ENCODE measurements around the gene ALDOA.
A peak's percentile ranks its signal among the peaks of the same experiment; 100 is the strongest.

ALDOA gene

DNA sequence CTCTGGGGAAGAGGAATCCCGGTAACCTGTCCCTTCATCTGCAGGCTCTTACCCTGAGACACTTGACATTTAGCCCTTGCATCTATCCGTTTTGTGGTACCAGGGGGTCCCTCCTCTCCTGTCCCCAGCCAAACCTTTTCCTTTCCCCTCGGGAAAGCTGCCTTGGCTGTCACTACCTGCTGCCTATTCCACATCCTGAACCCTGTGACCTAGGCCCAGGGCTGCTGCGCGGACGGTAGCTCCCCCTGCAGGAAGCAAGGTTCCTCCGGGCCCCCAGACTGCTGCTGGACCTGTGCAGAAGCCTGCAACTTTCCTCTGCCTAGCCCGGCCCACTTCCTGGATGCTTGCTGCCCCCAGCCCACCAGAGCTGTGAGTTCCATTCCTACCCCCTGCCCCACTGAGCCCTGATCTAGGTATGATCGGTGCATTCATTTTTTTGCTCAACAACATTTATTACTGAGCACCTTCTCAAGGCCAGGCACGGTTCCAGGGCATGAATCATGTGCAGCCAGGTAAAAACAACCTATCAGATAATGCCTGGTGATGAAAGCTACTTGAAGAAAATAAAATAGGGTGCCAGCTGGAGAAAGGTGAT is 10.5 kb upstream of the ALDOA start:
- TF ChIP-seq RAD21 (IDR thresholded peaks at IDR 0.05; ENCODE audit: low read depth), result peak; percentile 33; the same call in 1 of the 2 replicates
- TF ChIP-seq EGR1 (IDR thresholded peaks at IDR 0.05), result no peak
- TF ChIP-seq TEAD4 (IDR thresholded peaks at IDR 0.05), result no peak

DNA sequence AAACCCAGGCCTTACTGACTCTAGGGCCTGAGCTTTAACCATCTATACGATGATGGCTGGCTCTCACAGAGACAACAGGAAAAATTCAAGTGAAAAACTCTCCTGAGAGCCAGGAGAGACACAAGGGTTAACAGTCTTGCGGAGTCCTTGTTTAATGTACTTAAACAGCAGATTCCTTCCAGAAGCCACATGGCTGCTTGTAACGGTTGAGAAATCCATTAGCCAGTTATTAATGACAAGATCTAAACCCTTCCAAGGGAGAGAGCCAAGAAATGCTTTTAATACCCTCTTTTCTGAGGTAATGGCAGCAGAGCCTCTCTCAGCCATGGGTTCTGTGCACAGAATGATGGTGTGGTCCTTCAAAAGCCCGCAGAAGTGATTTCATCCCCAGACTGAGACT is 5.2 kb upstream of the ALDOA start:
- TF ChIP-seq NFIC (IDR thresholded peaks at IDR 0.05), result no peak
- no peak for TF ChIP-seq TCF12 (IDR thresholded peaks at IDR 0.05; ENCODE audit: low read depth)
- no peak for TF ChIP-seq YY1 (IDR thresholded peaks at IDR 0.05; ENCODE audit: low read depth)
- TF ChIP-seq, protein P1, sequence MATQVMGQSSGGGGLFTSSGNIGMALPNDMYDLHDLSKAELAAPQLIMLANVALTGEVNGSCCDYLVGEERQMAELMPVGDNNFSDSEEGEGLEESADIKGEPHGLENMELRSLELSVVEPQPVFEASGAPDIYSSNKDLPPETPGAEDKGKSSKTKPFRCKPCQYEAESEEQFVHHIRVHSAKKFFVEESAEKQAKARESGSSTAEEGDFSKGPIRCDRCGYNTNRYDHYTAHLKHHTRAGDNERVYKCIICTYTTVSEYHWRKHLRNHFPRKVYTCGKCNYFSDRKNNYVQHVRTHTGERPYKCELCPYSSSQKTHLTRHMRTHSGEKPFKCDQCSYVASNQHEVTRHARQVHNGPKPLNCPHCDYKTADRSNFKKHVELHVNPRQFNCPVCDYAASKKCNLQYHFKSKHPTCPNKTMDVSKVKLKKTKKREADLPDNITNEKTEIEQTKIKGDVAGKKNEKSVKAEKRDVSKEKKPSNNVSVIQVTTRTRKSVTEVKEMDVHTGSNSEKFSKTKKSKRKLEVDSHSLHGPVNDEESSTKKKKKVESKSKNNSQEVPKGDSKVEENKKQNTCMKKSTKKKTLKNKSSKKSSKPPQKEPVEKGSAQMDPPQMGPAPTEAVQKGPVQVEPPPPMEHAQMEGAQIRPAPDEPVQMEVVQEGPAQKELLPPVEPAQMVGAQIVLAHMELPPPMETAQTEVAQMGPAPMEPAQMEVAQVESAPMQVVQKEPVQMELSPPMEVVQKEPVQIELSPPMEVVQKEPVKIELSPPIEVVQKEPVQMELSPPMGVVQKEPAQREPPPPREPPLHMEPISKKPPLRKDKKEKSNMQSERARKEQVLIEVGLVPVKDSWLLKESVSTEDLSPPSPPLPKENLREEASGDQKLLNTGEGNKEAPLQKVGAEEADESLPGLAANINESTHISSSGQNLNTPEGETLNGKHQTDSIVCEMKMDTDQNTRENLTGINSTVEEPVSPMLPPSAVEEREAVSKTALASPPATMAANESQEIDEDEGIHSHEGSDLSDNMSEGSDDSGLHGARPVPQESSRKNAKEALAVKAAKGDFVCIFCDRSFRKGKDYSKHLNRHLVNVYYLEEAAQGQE (IDR thresholded peaks at IDR 0.05; ENCODE audit: low read depth), result no peak
- TF ChIP-seq TAF1 (IDR thresholded peaks at IDR 0.05; ENCODE audit: low read depth), result no peak
- TF ChIP-seq, protein P2, sequence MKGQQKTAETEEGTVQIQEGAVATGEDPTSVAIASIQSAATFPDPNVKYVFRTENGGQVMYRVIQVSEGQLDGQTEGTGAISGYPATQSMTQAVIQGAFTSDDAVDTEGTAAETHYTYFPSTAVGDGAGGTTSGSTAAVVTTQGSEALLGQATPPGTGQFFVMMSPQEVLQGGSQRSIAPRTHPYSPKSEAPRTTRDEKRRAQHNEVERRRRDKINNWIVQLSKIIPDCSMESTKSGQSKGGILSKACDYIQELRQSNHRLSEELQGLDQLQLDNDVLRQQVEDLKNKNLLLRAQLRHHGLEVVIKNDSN (IDR thresholded peaks at IDR 0.05), result no peak
- TF ChIP-seq EGR1 (IDR thresholded peaks at IDR 0.05), result no peak
- no peak for TF ChIP-seq CEBPB (IDR thresholded peaks at IDR 0.05)
- no peak for TF ChIP-seq TEAD4 (IDR thresholded peaks at IDR 0.05)
- TF ChIP-seq, protein P3, sequence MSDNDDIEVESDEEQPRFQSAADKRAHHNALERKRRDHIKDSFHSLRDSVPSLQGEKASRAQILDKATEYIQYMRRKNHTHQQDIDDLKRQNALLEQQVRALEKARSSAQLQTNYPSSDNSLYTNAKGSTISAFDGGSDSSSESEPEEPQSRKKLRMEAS (IDR thresholded peaks at IDR 0.05), result no peak
- no peak for TF ChIP-seq CREB1 (IDR thresholded peaks at IDR 0.05; ENCODE audit: low read depth)
- TF ChIP-seq ZBTB7A (IDR thresholded peaks at IDR 0.05; ENCODE audit: low read depth), result no peak
- no peak for TF ChIP-seq FOXM1 (IDR thresholded peaks at IDR 0.05; ENCODE audit: borderline replicate concordance, low read depth)

DNA sequence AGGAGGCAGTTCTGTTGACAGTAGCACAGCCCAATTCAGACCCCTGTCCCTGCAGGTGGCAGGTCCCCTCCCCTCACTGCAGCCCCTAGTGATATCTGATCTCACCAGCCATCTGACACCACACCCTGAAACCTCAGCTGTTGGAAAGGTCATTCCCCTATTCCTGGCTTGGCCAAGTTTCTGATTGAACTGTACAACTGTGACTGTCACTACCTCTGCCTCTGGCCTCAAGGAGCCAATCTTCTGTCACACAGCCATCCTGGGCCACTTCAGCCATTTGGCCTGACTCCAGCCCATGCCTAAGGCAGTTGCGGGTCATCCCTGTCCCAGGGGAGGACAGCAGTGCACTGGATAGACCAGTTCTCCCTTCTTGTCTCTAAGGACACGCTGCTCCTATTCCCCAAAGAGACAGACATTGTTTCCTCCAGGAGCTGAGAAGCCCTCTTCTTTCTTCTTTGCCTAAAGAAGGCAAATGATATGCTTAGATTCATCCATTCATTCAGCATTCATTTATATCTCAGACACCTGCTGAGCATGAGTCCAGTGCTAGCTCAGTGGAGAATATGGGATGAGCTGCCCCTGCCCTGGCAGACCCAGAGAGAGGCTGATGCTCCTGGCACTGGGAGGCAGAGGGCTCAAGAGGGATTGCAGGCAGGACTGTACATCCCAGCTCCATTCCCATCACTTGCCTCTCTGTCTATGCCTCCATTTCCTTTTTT is 4.6 kb upstream of the ALDOA start:
- TF ChIP-seq TCF12 (IDR thresholded peaks at IDR 0.05; ENCODE audit: low read depth) (no peak), TAF1 (IDR thresholded peaks at IDR 0.05; ENCODE audit: low read depth) (no peak), FOXM1 (IDR thresholded peaks at IDR 0.05; ENCODE audit: borderline replicate concordance, low read depth) (no peak), TEAD4 (IDR thresholded peaks at IDR 0.05) (no peak), YY1 (IDR thresholded peaks at IDR 0.05; ENCODE audit: low read depth) (no peak)
- TF ChIP-seq, protein P2 (IDR thresholded peaks at IDR 0.05), result no peak

DNA sequence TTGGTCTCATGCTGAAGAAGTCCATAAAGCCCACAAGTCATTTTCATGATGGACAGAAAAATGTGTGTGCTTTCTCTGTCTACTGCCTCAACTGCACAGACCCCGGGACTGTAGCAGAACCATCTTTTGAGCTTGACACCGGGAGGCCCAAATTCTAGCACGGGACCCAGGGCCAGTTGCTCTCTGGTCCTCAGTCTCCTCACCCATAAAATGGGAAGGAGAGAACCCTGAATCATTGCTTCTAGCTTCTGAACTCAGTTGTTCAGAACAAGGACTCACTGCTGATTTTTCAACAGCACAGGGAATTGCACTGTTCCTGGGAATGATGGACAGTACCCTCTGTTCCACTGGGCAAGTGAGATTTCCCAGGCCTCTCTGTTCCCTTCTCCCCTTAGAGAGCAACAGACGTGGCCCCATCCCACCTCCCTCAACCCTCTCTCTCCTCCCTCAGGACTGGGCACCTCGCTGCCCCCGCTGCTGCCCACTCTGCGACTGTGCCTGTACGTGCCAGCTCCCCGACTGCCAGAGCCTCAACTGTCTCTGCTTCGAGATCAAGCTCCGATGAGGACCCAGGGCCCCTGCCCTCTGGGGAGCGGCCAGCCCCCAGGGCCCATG is 2.2 kb upstream of the ALDOA start:
- TF ChIP-seq TCF12 (IDR thresholded peaks at IDR 0.05; ENCODE audit: low read depth), result no peak
- TF ChIP-seq, protein P1 (IDR thresholded peaks at IDR 0.05; ENCODE audit: low read depth), result no peak
- no peak for TF ChIP-seq RAD21 (IDR thresholded peaks at IDR 0.05; ENCODE audit: low read depth)
- TF ChIP-seq CEBPB (IDR thresholded peaks at IDR 0.05), result no peak
- TF ChIP-seq, protein P2 (IDR thresholded peaks at IDR 0.05), result no peak
- TF ChIP-seq TEAD4 (IDR thresholded peaks at IDR 0.05), result no peak
- TF ChIP-seq YY1 (IDR thresholded peaks at IDR 0.05; ENCODE audit: low read depth), result no peak
- TF ChIP-seq EP300 (IDR thresholded peaks at IDR 0.05; ENCODE audit: borderline replicate concordance), result no peak

DNA sequence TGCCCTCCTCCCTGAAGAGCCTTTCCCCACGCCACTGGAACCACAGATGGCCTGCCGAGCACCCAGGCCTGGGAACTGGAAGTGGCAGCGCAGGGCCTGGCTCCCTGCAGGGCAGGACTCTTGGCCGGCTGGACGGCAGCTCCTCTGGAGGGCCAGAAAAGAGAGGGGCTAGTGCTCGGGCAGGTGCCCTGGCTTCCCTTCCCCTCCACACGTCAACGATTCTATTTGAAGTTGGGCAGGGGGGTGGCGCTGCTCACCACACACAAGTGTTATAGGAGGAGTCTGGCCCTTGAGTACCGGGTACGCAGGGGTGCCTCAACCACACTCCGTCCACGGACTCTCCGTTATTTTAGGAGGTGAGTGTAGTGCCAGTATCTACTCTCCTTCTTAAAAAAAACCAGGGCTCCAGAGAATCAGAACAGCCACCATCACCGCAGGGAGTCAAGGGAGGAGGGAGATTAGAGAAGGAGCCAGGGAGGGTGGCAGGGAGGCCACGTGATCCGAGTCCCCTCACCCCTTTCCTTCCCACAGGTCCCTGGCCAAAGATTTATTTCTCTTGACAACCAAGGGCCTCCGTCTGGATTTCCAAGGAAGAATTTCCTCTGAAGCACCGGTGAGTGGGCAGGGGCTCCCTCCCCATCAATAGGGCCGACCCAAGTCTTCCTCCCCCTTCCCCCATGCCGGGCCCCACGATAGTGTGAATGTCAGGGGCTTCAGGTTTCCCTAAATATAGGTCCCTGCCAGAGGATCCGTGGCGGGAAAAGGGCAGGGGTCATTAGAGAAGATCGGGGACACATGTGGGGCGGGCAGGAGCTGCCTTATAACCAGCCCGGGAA is 1.4 kb upstream of the ALDOA start:
- no peak for TF ChIP-seq TEAD4 (IDR thresholded peaks at IDR 0.05)
- TF ChIP-seq, protein P3 (IDR thresholded peaks at IDR 0.05), result peak; percentile 16; the same call in 1 of the 2 replicates
- TF ChIP-seq, protein P2 (IDR thresholded peaks at IDR 0.05), result peak; percentile 92
- no peak for TF ChIP-seq FOXM1 (IDR thresholded peaks at IDR 0.05; ENCODE audit: borderline replicate concordance, low read depth)
- no peak for TF ChIP-seq YY1 (IDR thresholded peaks at IDR 0.05; ENCODE audit: low read depth)
- no peak for TF ChIP-seq CEBPB (IDR thresholded peaks at IDR 0.05)
- TF ChIP-seq CREB1 (IDR thresholded peaks at IDR 0.05; ENCODE audit: low read depth), result no peak
- no peak for TF ChIP-seq TAF1 (IDR thresholded peaks at IDR 0.05; ENCODE audit: low read depth)
- TF ChIP-seq ZBTB7A (IDR thresholded peaks at IDR 0.05; ENCODE audit: low read depth), result no peak; the same call in 1 of the 2 replicates
- 0 out of 2 replicates have a peak, but pooled peaks have one; percentile 27 for TF ChIP-seq TCF12 (IDR thresholded peaks at IDR 0.05; ENCODE audit: low read depth)
- peak; percentile 20 for TF ChIP-seq RAD21 (IDR thresholded peaks at IDR 0.05; ENCODE audit: low read depth)
- TF ChIP-seq EP300 (IDR thresholded peaks at IDR 0.05; ENCODE audit: borderline replicate concordance), result no peak
- no peak for TF ChIP-seq EGR1 (IDR thresholded peaks at IDR 0.05)
- TF ChIP-seq, protein P1 (IDR thresholded peaks at IDR 0.05; ENCODE audit: low read depth), result no peak
- TF ChIP-seq NFIC (IDR thresholded peaks at IDR 0.05), result no peak

All from Ishikawa (cell line).